HepG2 (cell line): Measurements from ENCODE around the gene GART. TPM values are rescaled to one million over a fixed set of nuclear protein-coding genes. Genes with fewer than 3 reads are reported as not detected.
A peak's percentile ranks its signal among the peaks of the same experiment; 100 is the strongest.

Source experiments
- FIP1L1 ChIP-seq: fragments of 200-400 bp; formaldehyde crosslinking; IDR thresholded peaks from 2 replicates; pipeline ENCODE4 v1.6.1; 2018; ENCODE audit warnings: low read depth, mild to moderate bottlenecking, low read length, moderate library complexity, borderline replicate concordance; ENCODE audit not compliant: insufficient read depth
- KLF13 ChIP-seq: sonication (generic); formaldehyde crosslinking; IDR thresholded peaks from 2 replicates; pipeline ENCODE4 v1.4.0; 2020; ENCODE audit warnings: mild to moderate bottlenecking, missing genetic modification reagents
- ZNF460 ChIP-seq: sonication (generic); formaldehyde crosslinking; IDR thresholded peaks from 2 replicates; pipeline ENCODE4 v1.5.1; 2020; ENCODE audit warnings: missing genetic modification reagents, mild to moderate bottlenecking, borderline replicate concordance
- ZNF83 ChIP-seq: sonication (generic); formaldehyde crosslinking; IDR thresholded peaks from 2 replicates; pipeline ENCODE4 v1.4.0; 2020; ENCODE audit warnings: missing genetic modification reagents, mild to moderate bottlenecking, borderline replicate concordance
- ZNF891 ChIP-seq: sonication (generic); formaldehyde crosslinking; IDR thresholded peaks from 2 replicates; pipeline ENCODE4 v1.5.0; 2020; ENCODE audit warnings: mild to moderate bottlenecking, missing genetic modification reagents
- polyA plus RNA-seq, 8 experiments: library from polyadenylated mRNA; depleted of rRNA in 3 of 8; stranded (reverse) in 7 of 8; unstranded in 1 of 8; fragments of >200 nt; fragmentation: Illumina TruSeq in 4 of 8; extraction: Trizol in 4 of 8; gene quantifications; 2 replicates each; pipeline versions ENCODE4 v1.2.1 to v1.2.3, GENCODE V29; 2011 to 2016; ENCODE audit warnings: low read depth in 4 of 8, missing spikeins in 1 of 8, mixed read lengths in 1 of 8; ENCODE audit not compliant: insufficient read depth in 1 of 8
- total RNA-seq, 5 experiments: library from RNA; depleted of rRNA; stranded (reverse); fragments of >200 nt; fragmentation: Illumina TruSeq; extraction: Trizol; gene quantifications; 2 replicates each; pipeline ENCODE4 v1.2.3, GENCODE V29; 2016; ENCODE audit warnings: low read depth in 1 of 5
- TF ChIP-seq, protein P1 (sequence below): IDR thresholded peaks from 2 replicates; pipeline ENCODE4 v1.4.0; 2020; ENCODE audit warnings: mild to moderate bottlenecking, missing genetic modification reagents
- TF ChIP-seq, protein P2 (sequence below): sonication (generic); formaldehyde crosslinking; IDR thresholded peaks from 2 replicates; pipeline ENCODE4 v1.4.0; 2020; ENCODE audit warnings: missing genetic modification reagents

GART gene
- total and polyA plus RNA-seq, 2 of the 13 experiments (the other 11 are each of a cell fraction or from before 2014, with no cell fraction given) = 17.9 to 109 TPM

GRCh38 chr21:33491373-33492102 is 50.4 kb downstream of the GART start, which contains the start of gene DNAJC28 (continued):
- TF ChIP-seq, protein P1, sequence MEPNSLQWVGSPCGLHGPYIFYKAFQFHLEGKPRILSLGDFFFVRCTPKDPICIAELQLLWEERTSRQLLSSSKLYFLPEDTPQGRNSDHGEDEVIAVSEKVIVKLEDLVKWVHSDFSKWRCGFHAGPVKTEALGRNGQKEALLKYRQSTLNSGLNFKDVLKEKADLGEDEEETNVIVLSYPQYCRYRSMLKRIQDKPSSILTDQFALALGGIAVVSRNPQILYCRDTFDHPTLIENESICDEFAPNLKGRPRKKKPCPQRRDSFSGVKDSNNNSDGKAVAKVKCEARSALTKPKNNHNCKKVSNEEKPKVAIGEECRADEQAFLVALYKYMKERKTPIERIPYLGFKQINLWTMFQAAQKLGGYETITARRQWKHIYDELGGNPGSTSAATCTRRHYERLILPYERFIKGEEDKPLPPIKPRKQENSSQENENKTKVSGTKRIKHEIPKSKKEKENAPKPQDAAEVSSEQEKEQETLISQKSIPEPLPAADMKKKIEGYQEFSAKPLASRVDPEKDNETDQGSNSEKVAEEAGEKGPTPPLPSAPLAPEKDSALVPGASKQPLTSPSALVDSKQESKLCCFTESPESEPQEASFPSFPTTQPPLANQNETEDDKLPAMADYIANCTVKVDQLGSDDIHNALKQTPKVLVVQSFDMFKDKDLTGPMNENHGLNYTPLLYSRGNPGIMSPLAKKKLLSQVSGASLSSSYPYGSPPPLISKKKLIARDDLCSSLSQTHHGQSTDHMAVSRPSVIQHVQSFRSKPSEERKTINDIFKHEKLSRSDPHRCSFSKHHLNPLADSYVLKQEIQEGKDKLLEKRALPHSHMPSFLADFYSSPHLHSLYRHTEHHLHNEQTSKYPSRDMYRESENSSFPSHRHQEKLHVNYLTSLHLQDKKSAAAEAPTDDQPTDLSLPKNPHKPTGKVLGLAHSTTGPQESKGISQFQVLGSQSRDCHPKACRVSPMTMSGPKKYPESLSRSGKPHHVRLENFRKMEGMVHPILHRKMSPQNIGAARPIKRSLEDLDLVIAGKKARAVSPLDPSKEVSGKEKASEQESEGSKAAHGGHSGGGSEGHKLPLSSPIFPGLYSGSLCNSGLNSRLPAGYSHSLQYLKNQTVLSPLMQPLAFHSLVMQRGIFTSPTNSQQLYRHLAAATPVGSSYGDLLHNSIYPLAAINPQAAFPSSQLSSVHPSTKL (CRISPR knock-in tag) = peak; percentile 9; the same call in 1 of the 2 replicates
- TF ChIP-seq ZNF891 (CRISPR knock-in tag) (peak; percentile 68; the same call in 1 of the 2 replicates), KLF13 (0 out of 2 replicates have a peak, but pooled peaks have one; percentile 60), ZNF83 (CRISPR knock-in tag) (0 out of 2 replicates have a peak, but pooled peaks have one; percentile 60), ZNF460 (CRISPR knock-in tag) (no peak), FIP1L1 (peak; percentile 59; the same call in 1 of the 2 replicates)
- TF ChIP-seq, protein P2, sequence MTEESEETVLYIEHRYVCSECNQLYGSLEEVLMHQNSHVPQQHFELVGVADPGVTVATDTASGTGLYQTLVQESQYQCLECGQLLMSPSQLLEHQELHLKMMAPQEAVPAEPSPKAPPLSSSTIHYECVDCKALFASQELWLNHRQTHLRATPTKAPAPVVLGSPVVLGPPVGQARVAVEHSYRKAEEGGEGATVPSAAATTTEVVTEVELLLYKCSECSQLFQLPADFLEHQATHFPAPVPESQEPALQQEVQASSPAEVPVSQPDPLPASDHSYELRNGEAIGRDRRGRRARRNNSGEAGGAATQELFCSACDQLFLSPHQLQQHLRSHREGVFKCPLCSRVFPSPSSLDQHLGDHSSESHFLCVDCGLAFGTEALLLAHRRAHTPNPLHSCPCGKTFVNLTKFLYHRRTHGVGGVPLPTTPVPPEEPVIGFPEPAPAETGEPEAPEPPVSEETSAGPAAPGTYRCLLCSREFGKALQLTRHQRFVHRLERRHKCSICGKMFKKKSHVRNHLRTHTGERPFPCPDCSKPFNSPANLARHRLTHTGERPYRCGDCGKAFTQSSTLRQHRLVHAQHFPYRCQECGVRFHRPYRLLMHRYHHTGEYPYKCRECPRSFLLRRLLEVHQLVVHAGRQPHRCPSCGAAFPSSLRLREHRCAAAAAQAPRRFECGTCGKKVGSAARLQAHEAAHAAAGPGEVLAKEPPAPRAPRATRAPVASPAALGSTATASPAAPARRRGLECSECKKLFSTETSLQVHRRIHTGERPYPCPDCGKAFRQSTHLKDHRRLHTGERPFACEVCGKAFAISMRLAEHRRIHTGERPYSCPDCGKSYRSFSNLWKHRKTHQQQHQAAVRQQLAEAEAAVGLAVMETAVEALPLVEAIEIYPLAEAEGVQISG (CRISPR knock-in tag) = peak; percentile 80
